GM18867 (cell line): ENCODE results near the gene SHC1.

ENCODE experiments used
- ATAC-seq: cut with Tn5 transposase; IDR thresholded peaks from one replicate; pipeline ENCODE4 v1.9.1; 2021; ENCODE audit warnings: mild to moderate bottlenecking, moderate library complexity; ENCODE audit not compliant: unreplicated experiment

Gene SHC1

GRCh38 chr1:154974808-154975408 lies 4.4 kb upstream of the SHC1 start:
- peak; percentile 41 for ATAC-seq

GRCh38 chr1:154974102-154974807 lies 3.7 kb upstream of the SHC1 start, which contains the start of gene CKS1B:
Gene CKS1B (plus strand): TSS chr1:154974681. CDS start chr1:154974746, 65 bp downstream.
- peak; percentile 77 for ATAC-seq

DNA sequence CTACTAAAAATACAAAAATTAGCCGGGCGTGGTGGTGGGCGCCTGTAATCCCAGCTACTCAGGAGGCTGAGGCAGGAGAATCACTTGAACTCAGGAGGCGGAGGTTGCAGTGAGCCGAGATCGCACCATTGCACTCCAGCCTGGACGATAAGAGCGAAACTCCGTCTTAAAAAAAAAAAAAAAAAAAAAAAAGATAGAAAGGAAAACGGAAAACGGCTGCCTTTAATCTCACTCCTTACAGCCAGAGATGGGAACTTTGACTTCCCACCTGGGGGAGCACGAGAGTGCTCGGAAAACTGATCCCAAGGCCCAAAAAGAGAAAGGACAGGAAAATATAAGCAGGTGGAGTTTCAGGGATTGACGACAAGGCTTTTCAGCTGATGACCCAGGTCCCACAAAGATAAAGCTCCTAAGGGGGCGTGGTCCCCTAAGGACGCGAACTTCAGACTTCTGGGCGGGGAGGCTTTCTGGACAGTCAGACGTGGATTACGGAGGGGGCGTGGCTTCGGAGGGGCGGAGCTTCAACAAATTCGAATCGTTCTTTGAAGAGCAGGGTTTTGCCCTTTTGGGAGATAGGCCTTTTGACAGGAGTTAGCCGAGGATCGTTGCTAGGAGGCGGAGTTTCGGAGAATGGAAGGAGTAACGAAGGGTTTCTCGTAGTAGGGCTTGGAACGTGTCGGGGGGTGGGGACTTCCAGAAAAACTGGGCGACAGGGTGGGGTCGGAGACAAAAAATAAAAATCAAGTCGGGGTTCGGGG lies 3.0 kb upstream of the SHC1 start:
- ATAC-seq = peak; percentile 14

- no peak for ATAC-seq
These were observed 2.2 kb upstream of the SHC1 start for GRCh38 chr1:154972517-154973343.

DNA sequence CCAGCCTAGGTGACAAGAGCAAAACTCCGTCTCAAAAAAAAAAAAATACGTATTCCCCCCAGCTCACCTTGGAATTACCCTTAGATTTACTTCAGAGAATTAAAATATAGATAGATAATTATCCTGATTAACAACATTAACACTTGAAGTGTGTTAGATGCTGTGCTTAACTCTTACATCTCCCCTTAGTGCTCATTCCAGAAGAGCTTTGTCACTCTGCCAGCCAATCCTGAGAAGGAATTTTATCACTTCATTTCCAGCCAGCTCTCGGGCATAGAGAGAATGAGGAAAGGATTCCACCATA lies 1.6 kb upstream of the SHC1 start:
- no peak for ATAC-seq

DNA sequence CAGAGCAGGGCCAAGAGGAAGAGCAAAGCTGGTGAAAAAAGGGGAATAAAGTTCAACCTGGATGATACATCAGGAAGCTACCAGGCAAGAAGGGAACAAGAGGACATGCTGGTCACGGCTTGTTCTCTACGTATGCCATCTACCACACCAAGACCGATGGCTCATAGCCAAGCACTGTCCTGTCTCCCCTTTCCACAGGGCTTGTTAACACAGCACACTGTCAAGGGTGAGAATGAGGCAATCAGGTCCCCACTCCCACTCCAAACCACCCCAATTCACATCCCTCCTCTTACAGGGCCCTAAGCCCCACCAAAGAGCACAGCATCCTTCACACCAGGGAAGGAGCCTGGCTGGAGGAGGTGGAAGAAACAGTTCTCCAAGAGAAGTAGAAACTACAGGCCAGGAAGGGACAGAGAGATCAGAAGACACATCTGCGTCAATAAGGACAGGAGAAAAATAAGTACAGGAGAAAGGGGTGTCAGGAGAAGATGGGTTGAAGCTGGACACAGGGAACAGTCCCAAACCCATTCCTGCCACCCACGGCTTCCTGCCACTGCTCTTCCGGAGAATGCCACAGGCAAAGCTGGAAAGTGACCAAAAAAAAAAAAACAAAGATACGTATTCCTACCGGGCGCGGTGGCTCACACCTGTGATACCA lies 923 bp upstream of the SHC1 start:
- no peak for ATAC-seq

GRCh38 chr1:154969860-154970452 lies 591 bp downstream of the SHC1 start:
- no peak for ATAC-seq

- no peak for ATAC-seq
These were observed 1.3 kb downstream of the SHC1 start for GRCh38 chr1:154969246-154969645.

GRCh38 chr1:154968731-154969130 lies 1.8 kb downstream of the SHC1 start:
- no peak for ATAC-seq

GRCh38 chr1:154967331-154967950 lies 3.1 kb downstream of the SHC1 start:
- no peak for ATAC-seq

GRCh38 chr1:154966111-154966510 lies 4.4 kb downstream of the SHC1 start:
- no peak for ATAC-seq

DNA sequence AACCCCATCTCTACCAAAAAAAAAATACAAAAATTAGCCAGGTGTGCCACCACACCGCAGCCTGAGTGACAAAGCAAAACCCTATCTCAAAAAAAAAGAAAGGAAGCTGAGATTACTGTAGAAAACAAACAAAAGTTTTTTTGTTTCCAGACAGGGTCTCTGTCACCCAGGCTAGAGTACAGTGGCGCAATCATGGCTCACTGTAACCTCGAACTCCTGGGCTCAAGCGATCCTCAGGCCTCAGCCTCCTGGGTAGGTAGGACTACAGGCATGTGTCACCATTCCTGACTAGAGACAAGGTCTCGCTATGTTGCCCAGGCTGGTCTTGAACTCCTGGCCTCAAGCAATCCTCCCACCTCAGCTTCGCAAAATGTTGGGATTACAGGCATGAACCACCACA lies 6.2 kb downstream of the SHC1 start:
- ATAC-seq = no peak

DNA sequence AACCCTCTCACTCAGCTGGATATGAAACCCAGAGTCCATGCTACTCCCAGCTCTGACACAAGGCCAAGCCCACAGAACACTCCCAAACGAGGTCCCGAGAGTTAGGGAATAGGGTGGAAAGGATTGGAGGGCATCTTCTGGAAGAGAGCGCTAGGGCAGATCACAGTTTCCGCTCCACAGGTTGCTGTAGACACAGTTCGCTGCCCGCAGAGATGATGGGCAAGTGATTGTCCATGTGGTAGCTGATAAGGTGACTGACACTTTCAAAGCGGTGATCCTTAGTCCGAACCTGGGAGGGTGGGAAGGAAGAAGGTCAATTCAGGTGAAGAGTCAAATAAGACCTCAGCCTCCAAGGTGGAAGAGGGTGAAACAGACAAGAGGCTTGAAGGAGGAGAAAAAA lies 6.9 kb downstream of the SHC1 start:
- no peak for ATAC-seq

DNA sequence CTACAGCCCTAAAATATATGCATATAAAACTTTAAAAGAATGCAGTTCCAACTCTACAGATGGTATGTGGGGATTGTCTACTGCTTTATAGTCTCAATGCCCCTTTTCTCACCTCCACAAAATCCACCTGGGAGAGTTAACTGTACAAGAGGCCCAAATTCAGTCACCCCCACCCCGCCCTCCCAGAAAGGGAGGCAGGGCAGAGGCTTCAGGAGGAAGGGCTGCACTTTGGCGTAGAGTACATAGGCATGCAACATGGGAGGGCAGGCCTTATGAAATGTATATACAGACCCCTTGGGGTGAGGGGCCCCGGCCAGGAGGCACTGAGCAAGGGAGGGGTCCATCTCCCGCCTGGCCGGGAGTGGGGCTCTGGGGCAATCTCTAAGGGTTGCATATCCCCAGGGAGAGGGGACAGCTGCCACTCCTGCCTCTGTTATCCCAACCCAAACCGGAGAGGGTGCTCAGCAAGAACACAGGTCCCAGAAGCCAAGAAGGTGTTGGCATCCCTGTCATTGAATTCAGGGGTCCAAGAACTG lies 7.7 kb downstream of the SHC1 start:
- ATAC-seq = no peak

- no peak for ATAC-seq
These were observed 8.3 kb downstream of the SHC1 start for GRCh38 chr1:154962156-154962749.

DNA sequence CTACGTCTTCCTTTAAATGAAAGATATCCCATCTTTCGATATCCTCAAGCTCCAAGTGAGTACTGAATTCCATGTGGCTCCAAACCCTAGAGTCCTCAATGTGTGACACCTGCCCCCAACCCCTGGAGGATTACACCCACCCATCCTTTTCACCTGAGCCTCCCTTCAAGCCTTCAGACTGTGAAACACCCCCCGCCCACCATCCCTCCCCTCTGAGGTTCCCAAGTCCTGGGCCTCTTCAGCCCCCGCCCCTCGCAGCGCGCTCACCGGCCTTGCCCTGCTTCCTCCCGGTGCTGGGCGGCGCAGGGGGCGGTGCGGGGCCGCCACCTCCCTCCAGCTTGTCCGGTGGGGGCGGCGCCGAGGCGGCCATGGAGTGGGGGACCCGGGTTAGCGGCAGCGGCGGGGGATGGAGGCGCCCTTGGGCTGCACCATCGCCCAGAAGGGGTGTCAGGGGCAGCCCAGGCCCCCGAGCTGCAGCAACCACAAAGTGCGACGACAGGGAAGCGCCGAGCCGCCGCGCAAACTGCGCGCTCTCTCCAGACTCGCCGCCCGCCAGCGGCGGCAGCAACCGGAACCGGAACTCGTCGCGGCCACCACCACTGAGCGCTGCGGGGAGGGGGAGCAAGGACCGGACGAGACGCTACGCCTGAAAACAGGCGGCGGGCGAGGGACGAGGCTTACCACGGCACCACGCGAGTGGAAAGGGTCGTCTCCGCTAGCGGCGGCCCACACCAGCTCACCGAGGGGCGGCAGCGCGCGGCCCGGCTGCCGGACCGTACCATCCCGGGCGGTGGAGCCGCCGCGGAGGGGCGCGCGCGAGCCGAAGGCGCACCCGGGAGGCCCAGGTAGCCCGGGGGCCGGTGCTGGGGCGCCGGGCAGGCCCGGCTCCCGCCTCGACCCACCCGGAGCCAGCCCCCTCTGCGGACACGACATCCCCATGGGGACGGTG lies 9.1 kb downstream of the SHC1 start, which contains the start of gene PYGO2:
Gene PYGO2 (minus strand): TSS at position 576 of the 949 bp plus-strand sequence. CDS start 206 bp downstream, at position 370.
- ATAC-seq = peak; percentile 66

- ATAC-seq = no peak
These were observed 10.0 kb downstream of the SHC1 start for GRCh38 chr1:154960446-154961136.
